ENCODE data around the gene SH3D21.

- peak in 2 of 6 experiments; percentile 19 to 24 for TF ChIP-seq CTCF (IDR thresholded peaks at IDR 0.05)
- TF ChIP-seq POLR2A (IDR thresholded peaks at IDR 0.05): peak in 1 of 2 donors; percentile 5
These were observed 45.2 kb downstream of the SH3D21 start for GRCh38 chr1:36351227-36351977.

Measured in thyroid gland (tissue), 4 donors.